Retinal pigment epithelial cell (primary cell): Measurements from ENCODE around the gene TXNRD3.

Experiments
- DNase-seq: peaks from one replicate; pipeline ENCODE4 v3.0.0-alpha.2; 2010; ENCODE audit warnings: low read depth
- H3K4me3 ChIP-seq: 2 replicates; pipeline ENCODE4 v1.5.1; 2011; ENCODE audit warnings: mild to moderate bottlenecking, low read length, control low read depth, moderate library complexity
- CTCF ChIP-seq: conservative IDR thresholded peaks from 2 replicates; pipeline ENCODE4 v1.5.1; 2011; ENCODE audit warnings: low read depth, low read length, control low read depth, inconsistent platforms

TXNRD3 gene

GRCh38 chr3:126582311-126582710 is 72.6 kb downstream of the TXNRD3 start:
- TF ChIP-seq CTCF: no peak
- H3K4me3 ChIP-seq: no peak overlapping the region
- no peak for DNase-seq

DNA sequence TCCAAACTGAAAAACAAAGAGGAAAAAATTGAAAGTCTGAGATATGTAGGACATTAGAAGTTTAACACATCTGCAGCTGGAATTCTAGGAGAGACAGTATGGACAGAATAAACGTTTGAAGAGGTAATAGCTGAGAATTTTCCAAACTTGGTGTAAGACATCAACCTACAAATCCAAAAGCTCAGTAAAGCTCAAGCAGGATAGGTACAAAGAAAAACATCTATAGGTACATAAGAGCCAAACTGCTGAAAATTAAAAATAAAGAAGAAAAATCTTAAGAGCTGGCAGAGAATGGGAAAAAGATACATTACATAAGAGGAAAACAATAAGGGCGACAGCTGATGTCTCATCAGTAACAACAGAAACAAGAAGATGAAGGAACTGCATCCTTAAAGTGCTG is 73.4 kb downstream of the TXNRD3 start:
- DNase-seq: no peak
- no peak for TF ChIP-seq CTCF
- no peak overlapping the region for H3K4me3 ChIP-seq

DNA sequence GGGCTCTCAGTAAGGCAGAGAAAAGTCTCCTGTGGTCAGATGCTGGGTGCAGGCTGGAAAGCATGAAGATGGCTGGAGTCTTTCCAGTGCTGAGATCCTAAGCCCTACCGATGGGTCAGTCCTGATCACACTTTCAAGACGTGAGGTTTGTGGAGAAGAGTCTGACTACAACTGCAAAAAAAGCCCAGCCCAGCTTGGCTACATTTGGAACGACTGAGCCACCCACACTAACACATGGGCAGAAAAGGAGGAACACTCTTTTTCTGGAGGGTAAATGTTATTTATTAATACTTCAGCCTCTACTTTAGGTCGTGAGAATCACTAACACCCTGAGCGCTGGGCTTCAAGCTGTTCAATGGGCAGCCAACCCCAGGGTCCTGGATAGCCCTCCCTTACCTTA is 74.2 kb downstream of the TXNRD3 start:
- DNase-seq: no peak
- TF ChIP-seq CTCF: no peak
- no peak overlapping the region for H3K4me3 ChIP-seq

DNA sequence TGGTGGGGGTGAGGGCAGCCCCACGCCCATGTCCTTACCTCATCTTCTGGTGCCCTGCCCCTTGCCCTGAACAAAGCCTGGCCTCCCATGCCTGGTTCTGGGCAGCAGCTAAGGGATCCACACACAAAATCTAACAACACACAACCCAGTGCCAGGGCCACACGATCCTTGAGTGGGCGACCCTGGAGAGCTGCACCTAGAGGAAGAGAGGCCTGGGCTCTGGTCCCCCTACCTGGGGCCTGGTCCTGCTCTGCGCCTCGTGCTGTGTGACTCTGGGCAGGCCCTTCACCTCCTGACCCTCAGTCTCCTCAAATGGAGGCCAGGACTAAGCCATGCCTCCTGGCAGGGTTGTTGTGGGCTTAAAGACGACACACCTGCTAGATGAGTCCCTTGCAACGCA is 76.2 kb downstream of the TXNRD3 start:
- H3K4me3 ChIP-seq: no peak overlapping the region
- TF ChIP-seq CTCF: no peak

DNA sequence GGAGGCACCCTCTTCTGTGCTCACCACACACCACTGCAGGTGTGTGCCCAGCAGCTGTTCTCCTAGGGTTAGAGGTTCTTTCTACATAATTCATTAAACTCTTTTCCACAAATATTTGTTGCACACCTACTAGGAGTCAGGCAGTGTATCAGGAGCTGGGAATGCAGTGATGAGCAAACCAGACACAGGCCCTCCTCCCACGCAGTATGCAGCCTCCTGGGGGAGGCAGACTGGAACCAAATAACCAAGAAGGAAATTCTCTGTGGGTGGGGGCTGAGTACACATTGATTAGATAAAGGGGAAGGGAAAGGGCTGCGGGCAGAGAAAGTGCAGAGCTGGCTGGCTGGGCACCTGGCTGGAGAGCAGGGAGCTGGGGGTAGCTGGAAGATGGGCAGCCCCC is 77.7 kb downstream of the TXNRD3 start:
- no peak for DNase-seq
- no peak for TF ChIP-seq CTCF
- H3K4me3 ChIP-seq: no peak overlapping the region

More for the DNA sequence above, 76.2 kb downstream of the TXNRD3 start:
- DNase-seq: no peak

DNA sequence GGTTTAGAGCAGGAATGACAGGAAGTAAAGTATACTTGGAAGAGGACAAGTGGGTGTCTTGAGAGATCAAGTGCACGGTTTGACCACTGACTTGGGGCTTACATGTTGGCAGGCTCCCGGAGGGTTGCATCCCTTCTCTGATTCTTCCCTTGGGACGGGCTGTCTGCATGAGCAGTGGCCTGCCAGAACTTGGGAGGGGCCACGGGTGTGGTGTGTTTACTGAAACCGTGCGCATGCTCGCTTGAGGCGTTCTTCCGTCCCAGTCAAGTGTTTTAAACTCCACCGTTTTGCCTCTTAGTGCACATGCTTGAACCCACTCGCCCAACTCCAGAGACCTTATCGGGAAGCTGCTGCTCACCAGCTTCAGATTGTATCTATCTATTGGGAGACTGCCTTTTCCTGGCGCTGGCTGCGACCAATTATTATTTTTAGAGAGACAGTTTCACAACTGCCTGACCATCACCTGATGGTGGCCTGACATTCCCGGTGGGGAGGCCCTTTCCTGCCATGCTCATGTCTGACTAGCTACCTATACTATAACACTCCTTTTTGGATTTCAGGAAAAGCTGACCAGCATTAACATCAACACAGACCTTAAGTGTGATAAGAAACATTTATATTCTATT is 81.3 kb downstream of the TXNRD3 start:
- TF ChIP-seq CTCF: no peak
- H3K4me3 ChIP-seq: no peak overlapping the region

DNA sequence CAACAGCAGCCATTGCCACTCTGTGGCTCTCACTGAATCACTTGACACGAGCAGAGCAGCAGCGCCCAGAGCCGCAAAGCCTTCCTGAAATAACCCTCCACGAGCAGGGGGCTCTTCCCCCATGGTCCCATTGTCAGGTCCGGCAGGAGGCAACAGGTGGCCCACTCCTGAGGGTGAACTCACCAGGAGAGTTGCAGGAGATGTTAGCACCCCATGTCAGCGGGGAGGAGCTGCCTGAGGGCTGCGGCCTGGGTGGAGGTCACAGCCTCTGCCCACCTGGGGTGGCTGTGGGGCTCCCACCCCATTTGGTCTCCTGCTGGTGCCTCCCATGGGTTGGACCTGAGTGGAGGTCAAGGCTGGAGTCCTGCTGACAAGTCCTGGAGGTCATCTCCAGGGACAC is 83.8 kb downstream of the TXNRD3 start:
- DNase-seq: no peak
- TF ChIP-seq CTCF: no peak
- no peak overlapping the region for H3K4me3 ChIP-seq

More for the DNA sequence above, 81.3 kb downstream of the TXNRD3 start:
- DNase-seq: no peak
